Measurements from ENCODE around the gene NFIX. TPM values are rescaled to one million over a fixed set of nuclear protein-coding genes. Genes with fewer than 3 reads are reported as not detected.
A peak's percentile ranks its signal among the peaks of the same experiment; 100 is the strongest.
"Not testable (repeated sequence)": the region's sequence is repeated elsewhere in the genome, so short reads cannot be mapped to it uniquely, and the experiment has no call there.

Gene NFIX
- total RNA-seq, 2 donors from 2014 or later, result 0.75 to 0.86 TPM

DNA sequence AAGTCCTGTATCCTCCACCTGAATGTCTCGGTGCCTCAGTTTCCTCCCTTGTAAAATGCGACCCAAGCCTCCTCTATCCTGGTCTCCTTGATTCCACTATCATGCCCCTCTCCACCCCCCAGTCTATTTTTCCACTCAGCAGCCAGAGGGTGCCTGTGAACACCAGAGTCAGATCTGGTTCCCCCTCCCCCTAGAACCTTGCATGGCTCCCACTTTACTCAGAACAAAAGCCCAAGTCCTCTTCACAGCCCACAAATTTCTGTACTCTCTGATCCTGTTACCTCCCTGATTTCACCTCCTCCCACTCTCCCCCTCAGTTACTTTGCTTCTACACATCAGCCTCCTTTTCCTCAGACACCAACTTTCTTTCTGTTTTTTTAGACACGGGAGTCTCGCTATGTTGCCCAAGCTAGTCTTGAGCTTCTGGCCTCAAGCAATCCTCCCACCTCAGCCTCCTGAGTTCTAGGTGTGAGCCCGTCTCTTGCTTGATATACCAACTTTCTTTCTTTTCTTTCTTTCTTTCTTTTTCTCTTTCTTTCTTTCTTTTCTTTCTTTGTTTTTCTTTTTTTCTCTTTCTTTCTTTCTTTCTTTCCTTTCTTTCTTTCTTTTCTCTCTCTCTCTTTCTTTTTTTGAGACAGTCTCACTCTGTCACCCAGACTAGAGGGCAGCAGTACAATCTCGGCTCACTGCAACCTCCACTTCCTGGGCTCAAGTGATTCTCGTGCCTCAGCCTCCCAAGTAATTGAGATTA lies 25.0 kb upstream of the NFIX start:
- H3K27me3 Mint-ChIP-seq, result no peaks in the 10 kb centered on the region
- DNase-seq, result no peak
- ATAC-seq, result no peak
- H3K36me3 Mint-ChIP-seq (ENCODE audit: low read depth), result no peaks in the 10 kb centered on the region
- no peak overlapping the region for H3K4me3 Mint-ChIP-seq
- no peaks in the 10 kb centered on the region for H3K4me1 Mint-ChIP-seq
- H3K27ac Mint-ChIP-seq, result no peak overlapping the region
- H3K9me3 ChIP-seq (ENCODE audit: control insufficient read depth, low read length, poor library complexity, severe bottlenecking), result no peaks in the 10 kb centered on the region

GRCh38 chr19:12973236-12973635 lies 22.0 kb upstream of the NFIX start:
- DNase-seq (no peak), ATAC-seq (no peak)
- Mint-ChIP-seq H3K4me3 (no peak overlapping the region), H3K27ac (no peak overlapping the region), H3K4me1 (peaks cover 6% of the 10 kb centered on the region), H3K27me3 (peaks cover 15% of the 10 kb centered on the region), H3K36me3 (ENCODE audit: low read depth) (peaks cover 2% of the 10 kb centered on the region)
- H3K9me3 ChIP-seq (ENCODE audit: control insufficient read depth, low read length, poor library complexity, severe bottlenecking), result no peaks in the 10 kb centered on the region

DNA sequence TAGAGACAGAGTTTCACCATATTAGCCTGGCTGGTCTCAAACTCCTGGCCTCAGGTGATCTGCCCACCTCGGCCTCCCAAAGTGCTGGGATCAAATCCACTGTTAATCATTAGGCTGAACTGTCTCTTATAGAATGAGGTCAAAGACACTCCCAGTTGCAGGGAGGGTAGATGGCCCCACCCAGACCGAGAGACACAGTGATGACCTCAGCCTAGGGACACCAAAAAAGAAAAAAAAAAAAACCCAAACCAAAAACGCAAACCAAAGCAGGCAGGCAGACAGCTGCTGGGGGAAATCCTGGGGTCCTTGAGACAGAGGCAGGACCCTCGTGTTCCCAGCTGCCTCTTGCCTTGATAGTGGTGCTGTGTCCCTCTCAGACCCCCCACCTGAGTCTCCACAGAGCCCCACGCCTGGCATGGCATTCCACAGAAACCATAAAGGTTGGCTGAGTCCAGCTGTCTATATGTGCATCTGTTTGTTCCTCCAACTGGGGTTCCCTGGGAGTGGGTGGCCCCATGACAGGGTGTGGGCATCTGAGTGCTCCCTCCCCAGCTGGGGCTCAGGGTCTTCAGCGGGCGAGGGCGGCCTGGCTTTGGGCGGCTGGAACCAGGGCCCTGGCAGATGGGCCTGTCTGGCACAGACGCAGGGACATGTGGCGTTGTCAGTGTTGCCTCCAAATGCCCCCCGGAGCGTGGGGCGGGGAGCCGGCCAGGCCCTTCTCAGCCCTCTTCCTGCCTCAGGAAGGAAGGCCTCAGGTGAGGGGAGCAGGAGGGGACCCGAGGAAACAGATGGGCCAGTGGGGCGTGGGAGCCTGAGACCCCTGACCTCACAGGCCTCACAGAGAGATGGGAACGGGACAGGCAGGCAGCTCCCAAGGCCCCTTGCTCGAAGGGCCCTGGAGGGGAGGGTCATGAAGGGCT lies 20.7 kb upstream of the NFIX start:
- no peak for DNase-seq
- Mint-ChIP-seq H3K36me3 (ENCODE audit: low read depth) (peaks cover 2% of the 10 kb centered on the region), H3K4me1 (peaks cover 6% of the 10 kb centered on the region), H3K27me3 (peaks cover 16% of the 10 kb centered on the region), H3K27ac (no peak overlapping the region), H3K4me3 (no peak overlapping the region)
- no peaks in the 10 kb centered on the region for H3K9me3 ChIP-seq (ENCODE audit: control insufficient read depth, low read length, poor library complexity, severe bottlenecking)
- no peak for ATAC-seq

- Mint-ChIP-seq H3K27me3 (peaks cover 16% of the 10 kb centered on the region), H3K4me3 (no peak overlapping the region), H3K27ac (no peak overlapping the region), H3K36me3 (ENCODE audit: low read depth) (peaks cover 2% of the 10 kb centered on the region), H3K4me1 (peaks cover 6% of the 10 kb centered on the region)
- ATAC-seq, result no peak
- H3K9me3 ChIP-seq (ENCODE audit: control insufficient read depth, low read length, poor library complexity, severe bottlenecking), result no peaks in the 10 kb centered on the region
- DNase-seq, result no peak
These were observed 20.0 kb upstream of the NFIX start for GRCh38 chr19:12975221-12975741.

- not testable (repeated sequence) for DNase-seq; H3K27ac Mint-ChIP-seq; H3K4me1 Mint-ChIP-seq; H3K36me3 Mint-ChIP-seq (ENCODE audit: low read depth); H3K9me3 ChIP-seq (ENCODE audit: control insufficient read depth, low read length, poor library complexity, severe bottlenecking); ATAC-seq; H3K4me3 Mint-ChIP-seq
- H3K27me3 Mint-ChIP-seq, result peaks cover 16% of the 10 kb centered on the region
These were observed 19.2 kb upstream of the NFIX start for GRCh38 chr19:12976109-12976508.

GRCh38 chr19:12979974-12980373 lies 15.3 kb upstream of the NFIX start:
- no peak for ATAC-seq
- H3K9me3 ChIP-seq (ENCODE audit: control insufficient read depth, low read length, poor library complexity, severe bottlenecking), result no peaks in the 10 kb centered on the region
- H3K27me3 Mint-ChIP-seq, result peaks cover 16% of the 10 kb centered on the region
- H3K4me1 Mint-ChIP-seq, result peaks cover 7% of the 10 kb centered on the region
- H3K4me3 Mint-ChIP-seq, result no peak overlapping the region
- H3K36me3 Mint-ChIP-seq (ENCODE audit: low read depth), result peaks cover 2% of the 10 kb centered on the region
- H3K27ac Mint-ChIP-seq, result no peak overlapping the region
- no peak for DNase-seq

- DNase-seq, result no peak
- Mint-ChIP-seq H3K27ac (no peak overlapping the region), H3K4me1 (peaks cover 15% of the 10 kb centered on the region), H3K36me3 (ENCODE audit: low read depth) (peaks cover 2% of the 10 kb centered on the region), H3K27me3 (peaks cover 15% of the 10 kb centered on the region), H3K4me3 (no peak overlapping the region)
- no peaks in the 10 kb centered on the region for H3K9me3 ChIP-seq (ENCODE audit: control insufficient read depth, low read length, poor library complexity, severe bottlenecking)
- no peak for ATAC-seq
These were observed 12.6 kb upstream of the NFIX start for GRCh38 chr19:12982648-12983047.

- ATAC-seq, result no peak
- no peak overlapping the region for H3K4me3 Mint-ChIP-seq
- no peaks in the 10 kb centered on the region for H3K9me3 ChIP-seq (ENCODE audit: control insufficient read depth, low read length, poor library complexity, severe bottlenecking)
- H3K27me3 Mint-ChIP-seq, result peaks cover 11% of the 10 kb centered on the region
- no peak overlapping the region for H3K27ac Mint-ChIP-seq
- no peaks in the 10 kb centered on the region for H3K36me3 Mint-ChIP-seq (ENCODE audit: low read depth)
- peaks cover 10% of the 10 kb centered on the region for H3K4me1 Mint-ChIP-seq
- DNase-seq, result no peak
These were observed 12.2 kb upstream of the NFIX start for GRCh38 chr19:12983091-12983490.

GRCh38 chr19:12983542-12984142 lies 11.6 kb upstream of the NFIX start:
- H3K9me3 ChIP-seq (ENCODE audit: control insufficient read depth, low read length, poor library complexity, severe bottlenecking), result no peaks in the 10 kb centered on the region
- Mint-ChIP-seq H3K36me3 (ENCODE audit: low read depth) (no peaks in the 10 kb centered on the region), H3K27me3 (peaks cover 9% of the 10 kb centered on the region), H3K4me3 (no peak overlapping the region), H3K4me1 (peaks cover 10% of the 10 kb centered on the region), H3K27ac (no peak overlapping the region)
- peak; percentile 94 for ATAC-seq
- DNase-seq, result peak; percentile 75 to 87 (median 75)

DNA sequence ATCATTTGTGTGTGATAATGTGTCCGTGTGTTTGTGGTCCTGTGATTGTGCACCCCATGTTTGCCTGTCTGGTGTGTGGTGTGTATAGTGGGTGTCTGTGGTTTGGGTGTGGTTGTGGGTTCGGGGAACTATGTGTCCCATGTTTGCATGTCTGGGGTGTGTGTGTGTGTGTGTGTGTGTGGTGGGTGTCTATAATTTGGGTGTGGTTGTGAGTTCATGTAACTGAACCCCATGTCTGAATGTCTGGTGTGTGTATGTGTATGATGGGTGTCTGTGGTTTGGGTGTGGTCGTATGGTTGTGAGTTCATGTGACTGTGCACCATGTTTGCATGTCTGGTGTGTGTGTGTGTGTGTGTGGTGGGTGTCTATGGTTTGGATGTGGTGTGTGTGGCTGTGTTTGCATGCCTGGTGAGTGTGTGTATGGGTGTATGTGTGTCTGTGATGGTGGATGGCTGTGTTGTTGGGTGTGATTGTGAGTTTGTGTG lies 11.1 kb upstream of the NFIX start:
- ATAC-seq (no peak), DNase-seq (no peak)
- peaks cover 9% of the 10 kb centered on the region for H3K27me3 Mint-ChIP-seq
- H3K27ac Mint-ChIP-seq, result no peak overlapping the region
- H3K4me1 Mint-ChIP-seq, result peaks cover 10% of the 10 kb centered on the region
- H3K9me3 ChIP-seq (ENCODE audit: control insufficient read depth, low read length, poor library complexity, severe bottlenecking), result no peaks in the 10 kb centered on the region
- no peaks in the 10 kb centered on the region for H3K36me3 Mint-ChIP-seq (ENCODE audit: low read depth)
- no peak overlapping the region for H3K4me3 Mint-ChIP-seq

DNA sequence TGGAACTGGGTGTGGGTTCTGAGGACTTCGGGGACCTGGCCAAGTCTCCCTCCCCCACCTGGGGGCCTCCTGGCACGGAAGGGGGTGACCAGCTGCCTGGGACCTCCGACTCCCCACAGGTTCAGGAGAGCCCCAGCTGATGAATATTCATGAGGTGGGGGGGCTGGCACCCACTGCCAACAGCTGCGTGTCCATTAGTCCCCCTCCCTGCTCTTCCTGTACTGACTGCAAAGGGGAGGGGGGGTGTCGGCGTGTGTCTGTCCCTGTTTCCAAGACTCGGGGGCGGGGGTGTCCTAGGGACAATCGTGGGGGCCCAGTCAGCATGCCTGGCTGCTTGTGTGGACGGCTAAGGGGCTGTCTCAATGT lies 10.6 kb upstream of the NFIX start:
- ATAC-seq, result no peak
- H3K27ac Mint-ChIP-seq, result no peak overlapping the region
- H3K36me3 Mint-ChIP-seq (ENCODE audit: low read depth), result no peaks in the 10 kb centered on the region
- H3K27me3 Mint-ChIP-seq, result peaks cover 9% of the 10 kb centered on the region
- no peaks in the 10 kb centered on the region for H3K9me3 ChIP-seq (ENCODE audit: control insufficient read depth, low read length, poor library complexity, severe bottlenecking)
- no peak for DNase-seq
- H3K4me1 Mint-ChIP-seq, result peaks cover 10% of the 10 kb centered on the region
- no peak overlapping the region for H3K4me3 Mint-ChIP-seq

DNA sequence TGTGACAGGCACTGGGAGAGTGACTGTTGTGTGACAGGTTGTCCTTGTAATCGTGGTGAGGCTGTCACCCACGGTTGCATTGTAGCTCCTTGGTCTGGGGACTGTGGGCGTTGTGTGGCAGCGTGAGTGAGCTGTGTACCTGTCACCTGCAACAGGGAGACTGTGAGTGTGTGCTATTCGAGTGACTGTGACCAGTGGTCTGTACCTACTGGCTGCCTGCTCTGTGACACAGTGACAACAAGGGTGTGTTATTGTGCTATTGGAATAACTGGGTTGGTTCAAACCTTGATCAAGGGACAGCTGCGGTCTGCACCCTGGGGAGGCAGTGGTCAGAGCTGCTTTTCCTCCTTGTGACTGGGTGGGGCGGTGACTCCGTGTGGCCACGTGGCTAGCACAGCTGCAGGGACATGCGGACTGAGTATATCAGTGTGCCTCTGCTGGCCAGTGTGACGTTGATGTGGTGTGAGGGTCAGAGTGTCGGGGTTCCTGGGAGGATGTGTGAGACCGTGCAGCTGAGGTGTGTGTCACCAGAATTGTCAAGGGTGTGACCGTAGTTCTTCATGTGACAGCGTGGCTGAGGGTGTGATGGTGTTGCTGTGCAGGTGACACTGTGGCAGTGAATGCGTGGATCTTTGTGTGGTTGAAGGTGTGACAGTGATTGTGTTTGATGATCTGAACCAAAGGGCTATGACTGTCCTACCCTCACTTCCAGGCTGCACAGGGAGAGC lies 10.1 kb upstream of the NFIX start:
- Mint-ChIP-seq H3K27me3 (peaks cover 9% of the 10 kb centered on the region), H3K36me3 (ENCODE audit: low read depth) (no peaks in the 10 kb centered on the region), H3K4me3 (no peak overlapping the region), H3K27ac (peak overlapping the region; percentile 19), H3K4me1 (peaks cover 10% of the 10 kb centered on the region)
- no peaks in the 10 kb centered on the region for H3K9me3 ChIP-seq (ENCODE audit: control insufficient read depth, low read length, poor library complexity, severe bottlenecking)
- ATAC-seq, result no peak
- DNase-seq, result no peak
